Measurements from ENCODE around the gene SRCIN1.
"Not testable (repeated sequence)": the region's sequence is repeated elsewhere in the genome, so short reads cannot be mapped to it uniquely, and the experiment has no call there.

Gene SRCIN1

DNA sequence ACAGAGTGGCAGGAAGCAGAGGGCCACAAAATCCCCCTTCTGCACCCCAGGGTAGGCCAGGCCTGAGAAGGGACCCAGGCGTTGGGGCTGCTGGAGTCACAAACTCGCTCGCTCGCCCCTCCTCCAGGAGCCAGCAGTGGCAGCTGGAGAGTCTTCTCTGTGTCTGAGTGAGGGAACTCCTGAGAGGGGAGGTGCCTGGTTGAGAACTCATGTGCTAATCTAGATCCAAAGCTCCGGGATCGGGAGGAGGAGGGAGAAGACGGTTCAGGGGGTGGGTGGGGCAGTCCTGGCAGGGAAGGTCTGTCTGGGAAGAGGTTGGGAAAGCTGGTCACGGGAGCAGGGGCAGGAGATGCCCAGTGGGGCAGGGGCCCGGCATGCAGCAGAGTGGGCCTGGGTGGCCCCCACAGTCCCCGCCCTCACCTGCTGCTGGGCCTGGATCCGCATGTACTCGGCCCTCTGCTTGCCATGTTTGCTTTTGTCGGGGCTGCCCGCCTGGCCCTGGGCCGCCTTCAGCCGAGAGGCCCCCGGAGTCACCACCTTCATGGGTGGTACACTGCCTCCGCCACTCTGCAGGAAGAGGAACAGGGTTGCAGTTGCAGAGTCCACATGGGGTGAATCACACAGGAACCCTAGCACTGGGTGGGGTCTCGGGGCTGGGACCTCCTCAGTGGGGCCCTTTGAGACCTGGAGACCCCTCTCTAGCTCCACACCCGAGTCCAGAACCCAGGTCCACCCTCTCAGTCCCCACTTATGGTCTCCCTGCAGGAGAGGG, 62.2 kb downstream of the SRCIN1 start:
- no peak for DNase-seq

DNA sequence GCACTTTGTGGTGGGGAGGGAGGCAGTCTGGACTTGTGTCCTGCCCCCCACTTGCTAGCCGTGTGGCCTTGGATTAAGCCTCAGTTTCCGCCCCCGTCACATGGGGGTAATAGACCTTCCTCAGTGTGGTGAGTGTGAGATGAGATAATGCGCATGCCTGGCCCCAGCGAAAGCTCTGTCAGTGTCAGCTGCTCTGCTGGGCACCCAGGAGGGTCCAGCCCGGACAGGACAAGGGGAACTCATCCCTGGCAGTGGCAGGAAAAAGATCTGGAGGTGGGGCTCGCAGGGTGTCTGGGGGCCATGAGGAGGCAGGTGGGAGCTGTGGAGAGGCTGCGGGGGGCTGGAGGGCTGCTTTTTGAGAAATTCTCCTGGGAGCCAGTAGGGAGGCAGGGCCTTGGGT, 63.5 kb downstream of the SRCIN1 start:
- DNase-seq: no peak

DNA sequence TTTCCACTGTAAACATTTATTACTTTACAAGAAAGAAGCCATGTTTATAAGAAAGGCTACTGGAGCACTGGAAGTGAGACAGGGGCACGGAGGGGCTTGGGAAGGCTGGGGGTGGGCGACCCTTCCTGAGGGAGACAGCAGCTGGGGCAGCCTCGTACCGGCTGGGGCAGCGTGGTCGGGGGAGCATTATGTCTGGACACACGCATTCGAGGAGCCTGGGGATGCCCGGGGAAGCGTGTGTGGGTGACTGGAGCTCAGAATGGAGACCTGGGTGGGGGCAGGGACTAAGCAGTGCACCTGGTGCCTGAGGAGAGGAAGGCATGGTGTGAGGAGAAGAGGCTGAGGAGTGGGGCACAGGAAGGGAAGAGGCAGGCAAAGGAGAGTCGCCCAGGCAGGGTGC, 64.5 kb downstream of the SRCIN1 start:
- DNase-seq: no peak

DNA sequence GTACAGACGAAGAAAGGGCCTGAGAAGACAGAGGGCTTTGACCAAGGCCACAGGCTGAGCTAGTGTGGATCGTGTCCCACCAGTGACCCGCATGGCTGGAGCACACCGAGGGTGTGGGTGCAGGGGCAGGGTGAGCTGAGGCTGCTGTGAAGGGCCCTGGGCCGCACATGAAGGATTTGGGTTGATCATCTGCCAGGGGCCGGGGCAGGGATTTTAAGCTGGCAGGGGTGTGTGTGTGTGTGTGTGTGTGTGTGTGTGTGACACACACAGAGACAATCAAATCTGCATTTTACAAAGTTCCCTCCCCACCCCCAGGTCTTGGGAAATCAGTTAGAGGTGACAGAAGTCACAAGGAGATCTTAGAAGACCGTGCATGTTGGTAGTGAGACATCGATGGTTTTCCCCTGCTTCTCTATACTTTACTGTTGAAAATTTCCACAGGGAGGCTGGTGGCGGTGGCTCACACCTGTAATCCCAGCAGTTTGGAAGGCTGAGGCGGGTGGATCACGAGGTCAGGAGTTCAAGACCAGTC, 65.2 kb downstream of the SRCIN1 start:
- no peak for DNase-seq

DNA sequence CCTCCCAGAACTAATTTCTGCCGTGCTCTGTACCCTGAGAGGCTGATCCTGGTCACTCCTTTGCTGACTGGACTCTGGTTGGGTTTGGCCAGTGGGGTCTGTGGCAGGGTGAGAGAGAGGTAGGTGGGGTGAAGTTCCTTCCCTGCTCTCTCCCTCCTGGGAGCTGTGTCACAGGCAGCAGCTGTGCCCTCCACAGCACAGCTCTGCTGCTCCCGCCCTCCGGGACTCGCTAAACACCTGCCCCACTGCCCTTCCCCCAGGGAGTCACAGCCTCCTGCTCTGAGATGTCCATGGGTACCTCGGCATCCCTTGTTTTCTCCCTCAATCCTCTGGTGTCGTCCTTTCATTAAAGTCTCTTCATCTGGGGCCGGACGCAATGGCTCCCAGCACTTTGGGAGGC, 66.4 kb downstream of the SRCIN1 start:
- DNase-seq: no peak

DNA sequence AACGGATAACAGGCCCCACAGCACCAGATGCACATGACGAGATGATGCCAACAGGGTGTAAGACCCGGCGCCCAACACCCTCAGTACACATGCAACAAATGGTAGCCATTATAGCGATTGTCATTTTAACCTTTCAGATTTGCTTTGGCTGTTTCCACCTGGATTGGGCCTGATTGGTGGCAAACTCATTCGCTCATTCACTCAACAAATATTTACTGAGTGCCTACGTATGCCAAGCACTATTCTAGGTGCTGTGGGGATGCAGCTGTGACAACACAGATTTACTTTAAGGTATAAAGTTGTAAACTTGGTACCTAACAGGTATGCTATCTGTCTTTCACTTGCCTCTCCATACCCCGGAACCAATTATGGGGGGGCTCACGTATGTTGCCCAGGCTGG, 66.8 kb downstream of the SRCIN1 start:
- no peak for DNase-seq

DNA sequence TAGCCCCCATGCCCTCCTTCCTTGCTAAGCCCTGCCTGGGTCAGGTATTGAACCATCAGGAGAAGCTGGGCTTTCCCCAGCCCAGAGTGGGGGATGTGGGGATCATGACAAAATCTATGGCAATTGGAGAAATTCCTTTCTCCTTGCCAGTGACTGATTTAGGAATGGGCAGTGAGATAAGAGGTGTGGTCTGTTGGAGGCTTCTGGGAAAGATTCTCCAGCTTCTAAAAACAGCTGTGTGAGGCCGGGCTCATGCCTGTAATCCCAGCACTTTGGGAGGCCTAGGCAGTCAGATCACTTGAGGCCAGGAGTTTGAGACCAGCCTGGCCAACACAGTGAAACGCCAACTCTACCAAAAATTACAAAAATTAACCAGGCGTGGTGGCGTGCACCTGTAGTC, 69.1 kb downstream of the SRCIN1 start:
- no peak for DNase-seq

DNA sequence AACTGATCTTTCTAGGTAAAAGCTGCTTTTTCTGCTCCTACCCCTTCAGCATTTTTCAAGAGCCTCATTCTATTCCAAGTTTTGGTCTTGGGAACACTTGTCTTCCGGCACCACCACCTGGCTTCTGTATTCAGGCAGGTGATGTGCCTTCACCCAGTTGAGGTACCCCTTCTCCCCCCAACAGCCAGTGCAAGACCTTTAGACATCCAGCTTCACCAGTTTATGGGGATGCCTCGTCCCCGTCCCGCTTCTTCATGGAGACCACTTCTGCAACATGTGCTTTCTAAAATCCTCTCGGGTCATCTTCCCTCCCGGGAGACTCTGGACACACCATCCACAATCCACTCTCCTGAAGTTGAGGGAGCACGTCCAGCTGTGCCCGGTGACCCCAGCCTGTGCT, 69.9 kb downstream of the SRCIN1 start:
- no peak for DNase-seq

DNA sequence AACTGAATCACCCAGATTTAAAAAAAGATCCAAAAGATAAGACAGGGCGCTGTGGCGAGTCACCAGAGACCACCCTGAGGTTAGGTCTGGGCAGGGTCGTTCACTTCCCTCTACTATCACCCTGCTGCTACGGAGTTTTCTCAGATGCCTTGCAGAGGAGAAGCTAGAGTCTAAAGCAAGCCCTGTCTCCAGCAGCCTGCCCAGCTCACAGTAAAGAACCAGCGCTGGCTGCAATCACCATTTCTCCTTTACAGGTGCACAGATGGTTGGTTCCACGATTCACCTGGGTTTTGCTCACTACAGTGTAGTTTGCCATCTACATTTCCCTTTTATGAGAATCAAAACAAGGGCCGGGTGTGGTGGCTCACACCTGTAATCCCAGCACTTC, 71.3 kb downstream of the SRCIN1 start:
- DNase-seq: no peak

DNA sequence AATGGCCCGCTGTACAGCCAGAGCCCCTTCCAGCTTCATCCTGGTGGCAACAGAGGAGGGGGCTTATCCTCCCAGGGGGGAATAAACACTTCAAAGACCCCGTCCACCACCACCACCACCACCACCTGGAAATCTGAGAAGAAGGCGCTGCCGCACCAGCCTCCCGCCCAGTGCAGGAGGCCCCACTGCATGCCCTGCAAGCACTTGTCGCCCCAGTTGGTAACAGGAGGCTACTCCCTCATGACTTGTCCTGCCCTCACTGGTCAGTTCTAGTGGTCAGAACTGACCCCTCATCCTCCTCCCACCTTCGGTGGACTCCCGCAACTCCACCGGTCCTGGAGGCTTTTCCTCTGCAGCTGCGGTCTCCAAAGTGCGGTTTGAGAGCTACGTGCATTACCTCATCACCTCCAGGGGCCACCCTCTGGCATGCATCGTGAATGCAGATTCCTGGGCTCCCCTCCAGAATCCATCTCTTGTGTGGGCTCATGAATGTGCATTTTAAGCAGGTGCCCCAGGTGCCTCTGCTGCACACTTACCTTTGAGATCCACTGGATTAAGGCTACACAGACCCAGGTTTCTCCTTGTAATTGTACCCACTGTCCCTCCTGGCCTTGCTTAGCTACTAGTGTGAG, 71.8 kb downstream of the SRCIN1 start:
- no peak for DNase-seq

DNA sequence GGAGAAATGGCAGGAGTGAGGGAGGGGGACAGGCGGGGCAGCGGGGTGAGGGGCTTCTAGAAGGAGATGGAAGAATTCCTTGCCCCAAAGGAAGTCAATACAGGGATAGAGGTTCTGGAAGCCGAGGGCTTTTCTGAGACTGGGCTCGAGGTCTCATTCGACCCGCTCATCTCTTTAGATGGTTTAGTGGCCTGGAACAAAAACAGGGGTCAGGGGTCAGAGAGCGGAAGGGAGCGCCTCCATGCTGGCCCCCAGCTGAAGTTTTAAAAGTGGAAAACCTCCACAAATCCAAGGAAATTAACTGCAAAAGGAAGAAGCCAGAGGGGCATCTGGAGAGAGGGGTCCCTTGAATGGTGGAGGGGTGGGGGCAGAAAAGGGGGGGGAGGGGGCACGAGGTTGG, 72.5 kb downstream of the SRCIN1 start:
- DNase-seq: no peak

DNA sequence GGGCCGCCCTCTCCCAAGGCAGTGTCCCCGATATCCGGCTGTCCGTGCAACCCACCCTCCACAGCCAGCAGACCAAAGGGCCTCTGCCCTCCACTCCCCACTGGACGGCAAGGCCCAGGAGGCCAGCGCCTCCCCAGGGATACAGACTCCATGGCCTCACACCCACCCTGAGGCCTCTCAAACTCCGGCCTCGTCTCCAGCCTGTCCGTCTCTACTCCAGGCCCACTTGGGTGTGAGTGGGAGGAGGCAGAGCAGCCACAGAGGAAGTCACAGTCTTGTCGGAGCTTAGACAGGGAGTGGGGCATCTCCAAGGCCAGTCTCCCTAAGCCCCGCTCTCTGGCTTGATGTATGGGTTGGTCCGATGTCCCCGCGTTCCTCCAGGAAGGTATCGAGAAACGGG, 73.3 kb downstream of the SRCIN1 start:
- DNase-seq: no peak

DNA sequence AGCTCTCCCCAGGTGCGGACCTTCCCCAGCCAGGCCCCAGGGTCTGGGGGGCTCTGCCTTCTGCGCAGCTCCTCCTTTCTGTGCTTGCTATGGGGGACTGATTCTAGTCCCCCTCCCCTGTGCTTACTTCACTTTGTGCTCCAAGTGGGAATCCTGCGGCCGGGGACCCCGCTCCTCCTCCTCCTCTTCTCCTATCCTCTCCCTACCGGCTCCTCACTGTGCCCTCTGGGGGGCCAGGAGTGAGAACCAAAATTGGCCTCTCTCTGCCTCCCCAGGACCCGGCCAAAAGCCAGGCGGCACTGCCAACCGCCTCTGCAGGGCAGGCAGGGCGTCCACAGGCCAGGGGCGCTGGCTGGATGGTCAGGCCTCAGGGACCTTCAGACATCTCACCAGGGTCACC, 74.0 kb downstream of the SRCIN1 start:
- DNase-seq: not testable (repeated sequence)

DNA sequence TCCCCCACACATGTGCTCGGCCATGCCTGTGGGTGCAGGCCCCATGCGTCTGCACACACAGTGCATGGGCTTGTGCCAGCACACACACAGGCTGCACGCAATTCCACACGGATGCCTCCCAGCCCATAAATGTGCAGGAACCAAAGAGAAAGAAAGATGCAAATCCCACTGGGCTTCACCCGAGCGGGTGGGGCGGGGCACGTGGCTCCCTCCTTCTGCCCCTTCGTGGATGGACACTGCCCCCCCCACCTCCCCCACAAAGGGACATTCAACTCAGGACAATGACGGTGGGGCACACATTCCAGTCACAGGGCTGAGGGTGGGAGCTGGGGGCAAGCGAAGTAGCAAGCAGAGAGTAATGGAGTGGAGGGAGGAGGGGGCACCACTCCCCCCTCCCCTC, 74.9 kb downstream of the SRCIN1 start:
- DNase-seq: not testable (repeated sequence)

DNA sequence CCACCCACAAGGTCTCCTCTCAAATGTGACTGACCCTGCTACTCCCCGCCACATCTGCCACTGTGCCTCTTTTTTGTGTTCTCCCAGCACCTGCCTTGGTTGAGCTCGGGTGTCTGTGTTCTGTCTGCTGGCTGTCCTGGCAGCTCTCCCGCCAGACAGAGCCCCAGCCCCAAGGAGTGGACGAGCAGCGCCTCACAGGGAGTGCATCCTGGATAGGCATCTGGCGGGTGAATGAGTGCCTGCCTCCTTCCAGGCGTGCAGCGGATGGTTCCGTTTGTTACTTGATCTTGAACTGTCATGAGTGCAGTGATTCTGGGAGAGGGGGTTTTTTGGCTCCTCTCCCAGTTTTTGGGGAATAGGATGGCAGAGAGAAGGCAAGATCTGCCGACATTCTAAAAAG, 77.6 kb downstream of the SRCIN1 start:
- not testable (repeated sequence) for DNase-seq

DNA sequence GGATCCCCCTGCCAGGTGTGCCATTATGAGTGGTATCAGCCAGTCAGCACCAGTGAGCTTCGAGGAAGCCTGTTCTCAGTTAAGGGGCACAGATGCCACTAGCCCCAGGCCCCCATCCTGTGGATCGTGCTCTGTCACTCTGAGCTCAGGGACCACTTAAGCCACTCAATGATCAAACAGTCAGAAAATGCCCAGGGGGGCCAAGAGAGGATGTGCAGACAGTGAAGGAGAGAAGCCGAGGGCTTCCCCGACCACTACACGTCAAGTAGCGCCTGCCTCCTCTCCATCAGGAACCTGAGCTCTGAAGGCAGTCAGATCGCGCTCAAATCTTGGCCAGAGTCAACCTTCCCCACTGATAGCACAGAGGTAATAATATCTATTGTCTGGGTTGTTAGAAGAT, 79.2 kb downstream of the SRCIN1 start:
- not testable (repeated sequence) for DNase-seq

DNA sequence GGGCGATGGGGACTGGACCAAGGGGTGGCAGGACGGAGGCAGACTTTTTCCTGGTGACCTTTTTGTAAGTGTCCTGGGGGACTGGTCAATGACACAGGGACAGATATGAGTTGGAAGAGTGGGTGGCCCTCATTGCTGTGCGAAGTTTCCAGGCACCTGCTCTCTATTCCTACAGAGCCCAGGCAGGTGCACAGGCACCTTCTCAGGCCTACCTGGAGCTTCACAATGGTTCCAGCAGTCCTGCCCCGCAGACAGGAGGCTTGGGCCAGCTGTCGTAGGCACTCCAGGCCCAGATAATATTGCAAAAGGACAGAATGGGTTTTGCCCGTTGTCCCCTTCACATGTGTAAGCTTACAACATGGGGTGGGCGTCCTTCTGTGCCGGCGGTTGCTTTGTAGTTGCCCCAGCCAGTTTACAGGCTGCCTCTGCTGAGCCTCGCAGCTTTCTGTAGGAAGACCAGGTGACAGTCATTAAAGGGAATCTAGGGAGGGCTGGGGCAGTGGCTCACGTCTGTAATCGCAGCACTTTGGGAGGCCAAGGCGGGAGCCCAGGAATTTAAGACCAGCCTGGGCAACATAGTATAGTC, 93.2 kb downstream of the SRCIN1 start:
- no peak for DNase-seq

DNA sequence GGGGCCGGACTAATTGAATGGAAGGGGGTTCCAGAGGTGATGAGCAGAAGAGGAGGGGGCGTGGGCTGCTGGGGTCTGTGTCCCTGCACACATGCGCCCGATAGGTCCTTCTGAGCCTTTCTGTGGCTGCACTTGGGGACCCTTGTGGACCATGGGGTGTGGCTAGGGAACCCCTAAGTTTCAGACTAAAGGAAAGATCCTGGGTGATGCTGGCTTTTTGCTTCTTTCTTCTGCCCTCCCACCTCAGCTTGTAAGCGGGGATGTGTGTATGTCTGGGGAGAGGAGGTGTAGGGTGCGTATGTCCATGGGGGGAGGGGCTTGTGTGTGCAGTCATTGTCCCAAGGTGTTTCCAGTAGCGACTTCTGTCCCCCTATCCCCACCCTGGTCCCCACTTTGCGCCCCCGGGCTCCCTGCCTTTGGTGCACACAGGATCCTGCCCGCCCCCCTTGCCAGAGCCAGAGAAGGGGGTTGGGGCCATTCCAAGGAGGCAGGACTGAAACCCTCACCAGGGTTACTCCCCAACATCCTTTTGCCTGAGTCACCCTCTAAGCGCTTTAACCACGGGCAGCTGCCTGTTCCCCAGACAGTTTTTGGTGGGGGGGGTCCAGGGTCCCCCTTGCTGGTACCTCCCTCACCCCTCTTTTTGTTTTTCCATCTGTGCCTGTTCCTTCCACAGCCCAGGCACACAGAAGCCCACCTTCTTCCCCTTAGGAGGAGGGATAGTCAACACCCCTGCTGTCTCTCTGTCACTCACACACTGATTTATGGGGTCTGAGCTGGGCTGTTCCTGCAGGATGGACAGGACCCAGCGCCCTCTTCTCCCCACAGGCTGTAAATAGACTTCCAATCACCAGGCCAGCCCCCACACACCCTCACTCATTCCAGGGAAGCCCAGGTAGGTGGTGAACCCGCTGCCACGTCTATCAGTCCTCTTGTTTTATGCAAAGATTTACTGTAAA, 94.3 kb downstream of the SRCIN1 start:
- DNase-seq: no peak

DNA sequence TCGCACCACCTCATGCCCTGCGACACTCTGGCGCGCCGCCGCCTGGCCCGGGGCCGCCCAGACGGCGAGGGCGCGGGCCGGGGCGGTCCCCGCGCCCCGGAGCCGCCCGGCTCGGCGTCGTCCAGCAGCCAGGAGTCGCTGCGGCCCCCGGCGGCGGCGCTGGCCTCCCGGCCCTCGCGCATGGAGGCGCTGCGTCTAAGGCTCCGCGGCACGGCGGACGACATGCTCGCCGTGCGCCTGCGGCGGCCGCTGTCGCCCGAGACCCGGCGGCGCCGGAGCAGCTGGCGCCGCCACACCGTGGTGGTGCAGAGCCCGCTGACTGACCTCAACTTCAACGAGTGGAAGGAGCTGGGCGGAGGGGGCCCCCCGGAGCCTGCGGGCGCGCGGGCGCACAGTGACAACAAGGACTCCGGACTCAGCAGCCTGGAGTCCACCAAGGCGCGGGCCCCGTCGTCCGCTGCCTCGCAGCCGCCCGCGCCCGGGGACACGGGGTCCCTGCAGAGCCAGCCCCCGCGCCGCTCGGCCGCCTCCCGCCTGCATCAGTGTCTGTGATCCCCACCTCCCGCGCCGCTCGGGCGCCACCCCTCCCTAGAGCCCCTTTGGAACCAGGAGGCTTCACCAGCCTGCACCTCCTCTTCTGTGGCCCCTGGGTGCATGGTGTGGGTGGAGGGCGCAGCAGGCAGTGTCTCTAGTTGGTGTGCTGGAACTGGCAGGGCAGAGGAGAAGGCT, 95.2 kb downstream of the SRCIN1 start:
- DNase-seq: no peak

DNA sequence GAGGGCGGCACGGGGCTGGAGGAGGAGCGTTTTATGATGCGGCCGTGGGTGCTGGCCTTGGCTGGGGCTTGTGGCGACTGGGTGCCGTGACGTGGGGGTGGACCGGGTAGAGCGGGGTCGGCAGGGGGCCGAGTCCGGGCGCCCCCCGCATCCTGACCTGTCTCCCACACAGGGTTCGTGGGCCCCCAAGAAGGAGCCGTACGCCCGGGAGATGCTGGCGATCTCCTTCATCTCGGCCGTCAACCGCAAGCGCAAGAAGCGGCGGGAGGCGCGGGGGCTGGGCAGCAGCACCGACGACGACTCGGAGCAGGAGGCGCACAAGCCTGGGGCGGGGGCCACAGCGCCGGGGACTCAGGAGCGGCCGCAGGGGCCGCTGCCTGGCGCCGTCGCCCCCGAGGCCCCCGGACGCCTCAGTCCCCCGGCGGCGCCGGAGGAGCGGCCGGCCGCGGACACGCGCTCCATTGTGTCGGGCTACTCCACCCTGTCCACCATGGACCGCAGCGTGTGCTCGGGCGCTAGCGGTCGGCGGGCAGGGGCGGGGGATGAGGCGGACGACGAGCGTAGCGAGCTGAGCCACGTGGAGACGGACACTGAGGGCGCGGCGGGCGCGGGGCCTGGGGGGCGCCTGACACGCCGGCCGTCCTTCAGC, 95.9 kb downstream of the SRCIN1 start:
- DNase-seq: no peak

DNA sequence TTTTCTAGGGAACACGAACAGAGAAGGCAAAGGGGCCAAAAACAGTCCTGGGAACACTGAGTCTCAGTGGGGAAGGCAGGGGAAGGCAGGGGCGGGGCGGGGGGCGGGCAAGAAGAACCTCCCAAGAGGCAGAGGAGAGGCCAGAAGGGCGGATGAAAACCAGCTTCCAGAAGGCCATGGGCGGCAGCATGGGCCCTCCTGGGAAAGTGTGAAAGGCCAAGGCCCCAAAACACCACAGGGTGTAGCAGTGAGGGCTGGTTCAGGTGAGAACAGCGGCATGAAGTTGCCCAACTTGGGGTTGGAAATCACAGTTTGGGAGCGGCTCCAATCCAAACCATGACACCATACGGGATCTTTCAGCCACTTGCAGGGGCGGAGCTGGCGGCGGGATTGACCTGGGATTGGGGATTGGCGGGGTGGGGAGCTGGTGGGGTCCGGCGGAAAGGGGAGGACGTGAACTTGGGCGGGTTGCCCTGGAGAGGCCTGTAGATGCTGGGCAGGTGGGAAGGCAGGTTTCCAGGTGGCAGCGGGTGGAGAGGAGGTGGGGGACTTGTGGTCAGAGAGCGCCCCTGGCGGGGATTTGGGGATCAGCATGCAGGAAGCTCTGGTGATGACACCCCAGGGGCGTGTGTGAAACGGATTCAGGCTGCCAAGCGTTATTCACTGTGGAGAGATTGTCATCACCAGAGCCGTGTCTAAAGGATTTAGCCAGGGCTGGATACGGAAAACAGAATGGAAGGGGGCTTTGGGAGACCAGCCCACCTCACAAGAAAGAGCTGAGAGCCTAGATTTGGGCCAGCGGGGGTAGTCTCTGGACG, 96.6 kb downstream of the SRCIN1 start:
- DNase-seq: no peak
